ENCODE data around the gene STYK1.
"Not testable (repeated sequence)": the region's sequence is repeated elsewhere in the genome, so short reads cannot be mapped to it uniquely, and the experiment has no call there.

Gene STYK1

DNA sequence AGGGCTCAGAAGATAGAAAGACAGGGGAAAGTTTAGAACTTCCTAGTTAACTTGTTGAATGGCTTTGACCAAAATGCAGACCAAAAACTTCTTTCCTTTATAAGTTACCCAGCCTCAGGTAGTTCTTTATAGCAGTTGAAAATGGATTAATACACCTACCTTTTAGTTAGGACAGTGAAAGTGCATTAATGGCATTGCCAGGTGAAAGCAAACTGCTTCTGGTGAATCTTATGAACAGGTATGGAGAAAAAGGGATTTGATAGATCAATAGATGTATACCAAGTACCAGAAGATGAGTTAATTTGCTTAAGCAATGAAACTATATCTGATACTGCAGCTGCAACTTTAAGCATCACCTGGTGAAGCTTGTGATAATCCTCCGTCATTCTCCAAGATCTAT lies 14.2 kb upstream of the STYK1 start:
- DNase-seq, result no peak

DNA sequence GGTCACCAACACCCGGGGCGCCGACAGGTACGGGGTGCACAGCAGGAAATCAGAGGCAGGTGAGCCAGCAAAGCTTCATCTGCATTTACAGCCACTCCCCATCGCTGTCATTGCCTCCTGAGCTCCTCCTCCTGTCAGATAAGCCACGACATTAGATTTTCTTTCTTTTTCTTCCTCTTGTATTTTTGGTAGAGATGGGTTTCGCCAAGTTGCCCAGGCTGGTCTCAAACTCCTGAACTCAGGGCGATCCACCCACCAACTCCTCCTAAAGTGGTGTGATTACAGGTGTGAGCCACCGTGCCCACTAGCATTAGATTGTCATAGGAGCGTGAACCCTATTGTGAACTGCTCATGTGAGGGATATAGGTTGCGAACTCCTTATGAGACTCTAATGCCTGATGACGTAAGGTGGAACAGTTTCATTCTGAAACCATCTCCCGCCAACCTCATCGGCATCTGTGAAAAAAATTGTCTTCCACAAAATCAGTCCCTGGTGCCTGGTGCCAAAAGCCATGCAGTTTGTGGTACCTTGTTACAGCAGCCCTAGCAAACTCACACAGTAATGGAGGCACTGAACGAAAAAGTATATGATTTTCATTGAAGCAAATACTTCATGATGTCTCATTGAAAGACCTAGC lies 1.5 kb downstream of the STYK1 start:
- no peak for DNase-seq

GRCh38 chr12:10669533-10669932 lies 4.3 kb downstream of the STYK1 start:
- DNase-seq, result no peak

GRCh38 chr12:10668526-10668925 lies 5.3 kb downstream of the STYK1 start:
- DNase-seq, result no peak

- no peak for DNase-seq
Observed at GRCh38 chr12:10667581-10667980, 6.3 kb downstream of the STYK1 start.

- no peak for DNase-seq
Observed at GRCh38 chr12:10664499-10664898, 9.4 kb downstream of the STYK1 start.

- DNase-seq, result no peak
Observed at GRCh38 chr12:10663869-10664268, 10.0 kb downstream of the STYK1 start.

DNA sequence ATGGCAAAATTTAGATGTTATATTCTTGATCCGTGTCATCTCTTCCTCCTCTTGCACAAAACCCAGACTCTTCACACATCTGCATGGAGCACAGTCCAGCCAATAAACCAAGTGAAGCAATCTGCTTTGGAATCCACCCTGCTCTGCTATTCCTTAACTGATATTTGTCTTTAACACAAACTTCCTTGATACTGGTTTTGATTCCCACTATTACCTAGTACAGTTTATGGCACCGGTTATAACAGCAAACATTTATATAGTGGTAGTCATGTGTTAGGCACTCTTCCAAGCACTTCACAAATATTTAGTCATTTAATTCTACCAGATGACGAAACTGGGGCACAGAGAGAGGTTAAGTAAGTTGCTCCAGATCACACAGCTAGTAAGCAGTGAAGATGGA lies 12.5 kb downstream of the STYK1 start:
- DNase-seq, result no peak

GRCh38 chr12:10654003-10654402 lies 19.8 kb downstream of the STYK1 start:
- no peak for DNase-seq

DNA sequence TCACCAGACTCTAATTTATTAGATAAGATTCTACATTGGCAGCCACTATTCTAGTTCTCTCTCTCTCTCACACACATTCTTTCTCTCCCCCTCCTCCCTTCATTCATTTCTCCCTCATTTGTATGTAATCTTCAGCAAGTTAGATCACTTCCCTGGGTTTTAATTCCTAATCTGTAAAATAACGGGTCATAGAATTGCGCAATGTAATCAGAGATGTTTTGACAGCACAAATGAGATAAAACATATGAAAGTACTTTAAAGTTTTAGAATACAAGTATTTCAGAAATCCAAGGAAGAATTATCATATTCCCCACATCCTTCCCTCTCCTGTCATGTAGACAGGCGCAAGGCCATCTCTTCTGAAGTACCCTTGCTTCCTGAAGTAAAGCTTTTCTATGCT lies 21.7 kb downstream of the STYK1 start:
- no peak for DNase-seq

- not testable (repeated sequence) for DNase-seq
Observed at GRCh38 chr12:10646576-10646975, 27.3 kb downstream of the STYK1 start.

GRCh38 chr12:10645910-10646309 lies 27.9 kb downstream of the STYK1 start:
- DNase-seq, result no peak

- DNase-seq, result no peak
Observed at GRCh38 chr12:10641735-10642500, 31.9 kb downstream of the STYK1 start.

DNA sequence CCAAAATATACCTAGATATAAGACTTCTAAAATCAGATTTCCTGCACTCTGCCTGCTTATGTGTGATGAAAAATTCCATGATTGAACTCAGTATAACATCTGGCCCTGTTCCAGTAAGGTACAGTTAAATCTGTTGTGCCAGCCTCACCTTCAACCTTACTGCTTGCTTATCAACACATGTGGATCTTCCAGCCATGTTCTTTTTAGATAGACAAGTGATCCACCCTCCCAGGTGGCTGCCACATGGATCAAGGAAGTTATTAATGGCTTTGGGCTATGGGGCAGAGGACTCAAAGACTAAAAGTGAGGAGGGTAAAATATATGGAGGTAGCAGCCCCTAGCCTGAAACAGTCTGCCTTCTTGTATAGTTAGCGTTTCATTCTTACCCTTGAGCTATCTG lies 35.1 kb downstream of the STYK1 start:
- DNase-seq, result no peak

- DNase-seq, result no peak
Observed at GRCh38 chr12:10636611-10637010, 37.2 kb downstream of the STYK1 start.

GRCh38 chr12:10636124-10636523 lies 37.7 kb downstream of the STYK1 start:
- no peak for DNase-seq

DNA sequence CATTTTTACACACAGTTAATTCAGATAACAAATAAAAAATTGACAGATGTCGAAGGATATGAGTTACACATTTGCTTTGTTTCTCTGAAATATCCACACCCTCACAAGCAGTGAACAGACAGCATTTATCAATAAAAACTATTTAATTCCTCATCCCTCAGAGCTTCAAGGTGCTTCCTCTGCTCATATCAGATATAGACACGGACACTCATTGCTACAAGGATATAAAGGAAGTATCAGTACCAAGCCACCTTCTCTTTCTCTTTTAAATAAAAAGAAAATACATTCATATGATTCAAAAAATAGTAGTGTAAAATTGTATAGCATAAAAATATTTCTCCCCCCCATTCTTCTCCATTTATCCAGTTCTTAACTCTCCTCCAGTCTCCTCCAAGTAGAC lies 38.5 kb downstream of the STYK1 start:
- DNase-seq, result no peak

- DNase-seq, result no peak
Observed at GRCh38 chr12:10634427-10634826, 39.4 kb downstream of the STYK1 start.

DNA sequence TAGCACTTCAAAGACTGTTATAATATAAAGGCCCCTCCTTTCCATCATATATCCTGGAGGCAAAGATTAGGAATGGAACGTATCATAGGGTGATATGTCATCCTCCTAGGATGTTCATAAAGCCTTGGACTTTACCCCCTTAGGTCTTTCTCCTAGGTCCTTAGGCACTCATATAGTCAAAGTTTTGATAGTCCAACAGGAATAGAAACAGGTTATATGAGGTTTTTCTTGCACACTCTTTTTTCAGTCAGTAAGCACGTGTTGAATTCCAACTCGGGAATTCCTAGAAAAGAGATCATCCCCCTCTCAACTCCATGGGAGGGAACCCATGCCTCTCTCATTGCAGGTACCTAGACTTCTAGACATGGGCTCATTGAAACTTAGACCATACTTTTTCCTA lies 40.3 kb downstream of the STYK1 start:
- DNase-seq, result no peak

- DNase-seq, result no peak
Observed at GRCh38 chr12:10632226-10632625, 41.6 kb downstream of the STYK1 start.

- DNase-seq, result no peak
Observed at GRCh38 chr12:10624605-10625004, 49.2 kb downstream of the STYK1 start.

DNA sequence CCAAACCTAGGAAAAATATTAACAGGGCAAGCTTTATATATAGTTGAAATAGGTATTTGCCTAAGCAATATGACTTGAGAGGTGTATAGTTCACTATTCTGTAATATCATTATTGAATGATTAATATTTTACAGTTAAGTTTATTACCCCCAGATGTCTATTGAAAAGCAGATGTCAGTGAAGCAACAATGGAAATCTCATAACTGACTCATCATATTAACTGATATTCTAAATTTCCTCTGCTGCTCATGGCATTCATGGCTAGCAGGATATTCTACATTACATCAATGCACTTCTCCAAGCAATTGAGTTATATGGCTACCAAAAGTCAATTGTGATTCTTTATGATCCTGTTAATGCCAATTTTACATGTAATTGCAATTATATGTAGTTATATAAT lies 50.7 kb downstream of the STYK1 start:
- DNase-seq, result no peak

GRCh38 chr12:10621278-10621677 lies 52.6 kb downstream of the STYK1 start:
- DNase-seq, result no peak

- DNase-seq, result no peak
Observed at GRCh38 chr12:10620078-10620779, 53.6 kb downstream of the STYK1 start.

All from stimulated activated CD4-positive, alpha-beta T cell treated with anti-CD3 and anti-CD28 coated beads, Interleukin-4, amount 100 ng/mL, for 1 hour (primary cell).